Ectodermal cell (in vitro differentiated cells): ENCODE results near the gene CCDC83.
"Not testable (repeated sequence)": the region's sequence is repeated elsewhere in the genome, so short reads cannot be mapped to it uniquely, and the experiment has no call there.

Source experiments
- H3K27ac ChIP-seq: 2 replicates; pipeline ENCODE4 v1.7.0; 2013; ENCODE audit warnings: mild to moderate bottlenecking, low read depth, low read length; ENCODE audit not compliant: insufficient read depth, poor library complexity, severe bottlenecking
- H3K27me3 ChIP-seq: 2 replicates; pipeline ENCODE4 v1.7.0; 2013; ENCODE audit warnings: mild to moderate bottlenecking, low read length; ENCODE audit not compliant: insufficient read depth, control insufficient read depth, poor library complexity, severe bottlenecking
- H3K36me3 ChIP-seq: one replicate; pipeline ENCODE4 v1.7.0; 2013; ENCODE audit warnings: low read length; ENCODE audit not compliant: control insufficient read depth, insufficient read depth
- H3K4me1 ChIP-seq: one replicate; pipeline ENCODE4 v1.7.0; 2013; ENCODE audit warnings: low read length; ENCODE audit not compliant: control insufficient read depth, insufficient read depth
- H3K4me3 ChIP-seq: 2 replicates; pipeline ENCODE4 v1.7.0; 2013; ENCODE audit warnings: low read depth, low read length, control low read depth; ENCODE audit not compliant: insufficient read depth
- H3K9me3 ChIP-seq: 2 replicates; pipeline ENCODE4 v1.7.0; 2013; ENCODE audit warnings: mild to moderate bottlenecking, low read length, moderate library complexity; ENCODE audit not compliant: control insufficient read depth
- WGBS, 2 experiments: methylation state at CpG; one replicate each; pipeline ENCODE4 v1.1.7; 2013; ENCODE audit warnings: missing lambda C conversion rate in 2 of 2; 5-methylcytosine and 5-hydroxymethylcytosine counted together

The CCDC83 gene

DNA sequence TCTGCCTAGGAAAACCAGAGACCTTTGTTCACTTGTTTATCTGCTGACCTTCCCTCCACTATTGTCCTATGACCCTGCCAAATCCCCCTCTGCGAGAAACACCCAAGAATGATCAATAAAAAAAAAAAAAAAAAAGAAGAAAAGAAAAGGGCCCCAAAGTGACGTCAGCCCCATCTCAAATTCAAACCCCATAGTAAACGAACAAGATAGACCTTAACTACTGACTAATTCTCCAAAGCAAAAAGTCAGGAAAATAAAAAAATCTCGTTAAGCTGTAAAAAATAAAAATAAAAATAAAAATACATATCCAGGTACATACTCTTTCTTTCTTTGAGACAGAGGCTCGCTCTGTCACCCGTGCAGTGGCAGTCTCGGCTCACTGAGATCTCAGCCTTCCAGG, 1.6 kb upstream of the CCDC83 start:
- H3K9me3 ChIP-seq, H3K27me3 ChIP-seq, H3K4me3 ChIP-seq, H3K4me1 ChIP-seq, H3K36me3 ChIP-seq, H3K27ac ChIP-seq: not testable (repeated sequence)
- 95 to 100% methylated on average over 3 to 4 of the region's 7 CpGs for WGBS, 2 experiments

- H3K27ac ChIP-seq: peak overlapping the region; percentile 74
- H3K4me3 ChIP-seq: peak overlapping the region; percentile 28
- H3K9me3 ChIP-seq: peaks cover 2% of the 10 kb centered on the region
- H3K27me3 ChIP-seq: no peaks in the 10 kb centered on the region
- H3K36me3 ChIP-seq: no peaks in the 10 kb centered on the region
- 69 to 72% methylated on average over 7 of the region's 7 CpGs for WGBS, 2 experiments
- H3K4me1 ChIP-seq: peaks cover 9% of the 10 kb centered on the region
These were observed 999 bp upstream of the CCDC83 start for GRCh38 chr11:85854212-85854556.

DNA sequence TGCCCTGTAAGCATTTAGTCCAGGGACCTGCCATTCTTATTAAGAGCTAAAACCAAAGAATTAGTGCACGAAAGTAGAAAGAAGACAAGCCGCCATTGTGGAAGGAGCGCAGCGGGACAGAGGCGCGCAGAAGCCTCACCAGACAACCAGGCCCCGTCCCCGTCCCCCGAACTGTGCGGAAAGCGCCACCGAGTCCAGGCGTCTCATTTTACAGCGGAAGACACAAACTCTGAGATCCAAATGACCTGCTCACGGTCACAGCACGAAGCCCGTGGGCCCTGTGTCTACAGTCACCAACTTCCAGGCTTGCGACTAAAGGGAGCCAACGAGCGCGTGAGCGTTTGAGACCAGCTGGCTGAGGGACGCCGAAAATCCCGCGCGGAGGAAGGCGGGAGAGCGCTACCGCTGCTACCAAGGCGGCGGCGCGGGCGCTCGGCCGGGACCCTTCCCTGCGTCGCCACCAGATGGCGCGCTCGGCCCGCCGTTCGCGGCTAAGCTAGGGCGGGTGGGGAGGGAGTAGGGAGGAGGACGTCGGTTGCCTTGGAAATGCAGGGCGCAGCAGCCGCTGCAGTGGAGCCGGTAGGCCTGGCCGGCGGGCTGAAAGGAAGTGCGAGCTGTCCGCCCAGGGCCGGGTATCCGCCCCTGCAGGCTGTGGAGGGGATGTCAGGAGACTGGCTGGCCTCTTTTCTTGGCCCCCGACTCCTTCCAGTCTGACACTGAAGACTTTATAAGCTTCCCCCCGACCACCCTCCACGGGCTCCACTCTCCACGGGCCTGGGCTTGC, 434 bp upstream of the CCDC83 start:
- Histone ChIP-seq H3K4me1 (peaks cover 9% of the 10 kb centered on the region), H3K36me3 (no peaks in the 10 kb centered on the region), H3K9me3 (peaks cover 2% of the 10 kb centered on the region), H3K27ac (peak overlapping the region; percentile 74), H3K4me3 (peak overlapping the region; percentile 28), H3K27me3 (no peaks in the 10 kb centered on the region)
- WGBS, 2 experiments: 2% methylated on average over 62 of the region's 62 CpGs

- 87 to 93% methylated on average over 10 of the region's 10 CpGs for whole genome bisulfite sequencing, 2 experiments
- Histone ChIP-seq H3K9me3 (peaks cover 2% of the 10 kb centered on the region), H3K27me3 (no peaks in the 10 kb centered on the region), H3K4me1 (peaks cover 9% of the 10 kb centered on the region), H3K4me3 (no peak overlapping the region), H3K27ac (no peak overlapping the region), H3K36me3 (no peaks in the 10 kb centered on the region)
These were observed 1.9 kb downstream of the CCDC83 start for GRCh38 chr11:85857098-85857497.

GRCh38 chr11:85859541-85859940, 4.4 kb downstream of the CCDC83 start:
- not testable (repeated sequence) for H3K4me1 ChIP-seq, H3K27me3 ChIP-seq, H3K27ac ChIP-seq, H3K36me3 ChIP-seq, H3K9me3 ChIP-seq, H3K4me3 ChIP-seq

DNA sequence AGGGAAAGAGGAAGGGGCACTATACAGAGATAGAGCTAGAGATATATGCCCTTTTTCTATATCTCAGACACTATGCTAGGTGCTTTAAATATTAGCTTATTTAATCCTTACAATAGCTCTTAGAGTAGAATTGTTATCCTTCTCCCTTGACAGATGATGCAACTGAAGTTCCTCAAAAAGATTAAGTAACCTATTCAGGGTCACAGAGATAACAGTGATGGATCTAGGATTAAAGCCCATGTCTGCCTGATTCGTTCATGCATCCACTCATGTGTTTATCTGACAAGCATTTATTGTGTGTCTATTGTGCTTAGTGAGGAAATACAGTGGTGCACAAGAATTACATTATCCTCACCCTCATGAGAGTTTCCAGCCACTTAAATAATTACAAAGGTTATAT, 8.7 kb downstream of the CCDC83 start:
- Histone ChIP-seq H3K4me3 (no peak overlapping the region), H3K36me3 (no peaks in the 10 kb centered on the region), H3K27ac (no peak overlapping the region), H3K9me3 (no peaks in the 10 kb centered on the region), H3K27me3 (no peaks in the 10 kb centered on the region), H3K4me1 (no peaks in the 10 kb centered on the region)
- 90% methylated on average over 1 of the region's 1 CpG; no CpG with 5 or more reads in 1 of the 2 experiments for WGBS, 2 experiments

- WGBS, 2 experiments: 100% methylated on average over 1 of the region's 1 CpG
- Histone ChIP-seq H3K4me3 (no peak overlapping the region), H3K4me1 (no peaks in the 10 kb centered on the region), H3K27ac (no peak overlapping the region), H3K36me3 (no peaks in the 10 kb centered on the region), H3K9me3 (no peaks in the 10 kb centered on the region), H3K27me3 (no peaks in the 10 kb centered on the region)
These were observed 11.1 kb downstream of the CCDC83 start for GRCh38 chr11:85866137-85866827.

- Histone ChIP-seq H3K9me3 (no peaks in the 10 kb centered on the region), H3K27me3 (no peaks in the 10 kb centered on the region), H3K4me3 (no peak overlapping the region), H3K36me3 (no peaks in the 10 kb centered on the region), H3K4me1 (no peaks in the 10 kb centered on the region), H3K27ac (no peak overlapping the region)
- 81% methylated on average over 3 of the region's 3 CpGs for WGBS, 2 experiments
These were observed 12.6 kb downstream of the CCDC83 start for GRCh38 chr11:85867751-85868150.

GRCh38 chr11:85869781-85870180, 14.6 kb downstream of the CCDC83 start:
- Histone ChIP-seq H3K4me1 (no peaks in the 10 kb centered on the region), H3K27me3 (no peaks in the 10 kb centered on the region), H3K27ac (no peak overlapping the region), H3K4me3 (no peak overlapping the region), H3K9me3 (no peaks in the 10 kb centered on the region), H3K36me3 (no peaks in the 10 kb centered on the region)
- WGBS, 2 experiments: 96 to 100% methylated on average over 1 to 2 of the region's 2 CpGs

DNA sequence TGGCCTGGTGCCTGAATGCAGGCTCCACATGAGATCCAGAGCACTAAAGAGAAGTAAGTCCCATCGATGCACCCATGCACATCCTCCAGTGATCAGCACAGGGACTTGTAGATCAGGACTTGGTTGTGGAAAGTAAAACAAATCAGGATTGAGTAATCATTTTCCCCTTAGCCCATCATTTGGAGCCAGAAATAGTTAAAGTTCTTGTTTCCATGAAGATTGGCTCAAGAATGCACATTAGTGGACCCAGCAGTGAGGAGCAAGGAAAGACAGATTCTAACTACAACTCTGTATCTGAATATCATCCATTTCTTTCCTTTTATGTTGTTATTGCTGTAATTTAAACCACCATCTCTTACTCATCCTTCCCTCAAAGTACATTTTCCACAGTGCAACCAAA, 19.1 kb downstream of the CCDC83 start:
- Histone ChIP-seq H3K27ac (no peak overlapping the region), H3K4me1 (no peaks in the 10 kb centered on the region), H3K4me3 (no peak overlapping the region), H3K36me3 (no peaks in the 10 kb centered on the region), H3K27me3 (no peaks in the 10 kb centered on the region), H3K9me3 (no peaks in the 10 kb centered on the region)
- WGBS, 2 experiments: 89 to 98% methylated on average over 1 of the region's 1 CpG
